Measurements from ENCODE around the gene TEX12. TPM values are rescaled to one million over a fixed set of nuclear protein-coding genes. Genes with fewer than 3 reads are reported as not detected.

Gene TEX12
- polyA plus RNA-seq, 1 donor from 2014 or later = 0.51 TPM

GRCh38 chr11:112165049-112165448, 2.1 kb upstream of the TEX12 start:
- Histone ChIP-seq H3K9me2 (ENCODE audit: insufficient read depth, low read length) (no peaks in the 10 kb centered on the region), H3K79me2 (replicated peaks; ENCODE audit: insufficient read depth, low read length) (no peaks in the 10 kb centered on the region), H3K36me3 (ENCODE audit: insufficient read depth, low read length) (no peaks in the 10 kb centered on the region), H3K9me3 (ENCODE audit: low read length) (no peaks in the 10 kb centered on the region), H4K20me1 (ENCODE audit: insufficient read depth) (no peaks in the 10 kb centered on the region), H3K27ac (ENCODE audit: low read length) (no peak overlapping the region), H3K4me2 (ENCODE audit: low read length) (no peak overlapping the region), H2AFZ (ENCODE audit: low read depth, low read length) (no peak overlapping the region), H3K27me3 (ENCODE audit: insufficient read depth, low read depth, low read length) (no peaks in the 10 kb centered on the region), H3F3A (ENCODE audit: insufficient read depth, low read length, poor library complexity, severe bottlenecking) (no peaks in the 10 kb centered on the region), H3K4me3 (ENCODE audit: low read length) (no peak overlapping the region), H3K9ac (ENCODE audit: low read length) (no peak overlapping the region)
- no peak for TF ChIP-seq REST (IDR thresholded peaks at IDR 0.05; ENCODE audit: borderline replicate concordance)
- TF ChIP-seq SMC3 (conservative IDR thresholded peaks at IDR 0.05; ENCODE audit: poor library complexity) = no peak
- no peak for TF ChIP-seq CTCF (IDR thresholded peaks at IDR 0.05; ENCODE audit: poor library complexity, severe bottlenecking)
- TF ChIP-seq POLR2AphosphoS5 (IDR thresholded peaks at IDR 0.05) = no peak
- no peak for TF ChIP-seq RAD21 (conservative IDR thresholded peaks at IDR 0.05)
- TF ChIP-seq EP300 (conservative IDR thresholded peaks at IDR 0.05; ENCODE audit: poor library complexity, severe bottlenecking) = no peak
- no peak for TF ChIP-seq TAF1 (IDR thresholded peaks at IDR 0.05; ENCODE audit: low read depth)
- TF ChIP-seq EZH2 (IDR thresholded peaks at IDR 0.05; ENCODE audit: borderline replicate concordance, insufficient read depth, low read length, poor library complexity, severe bottlenecking) = no peak
- TF ChIP-seq MXI1 (conservative IDR thresholded peaks at IDR 0.05; ENCODE audit: poor library complexity, severe bottlenecking) = no peak

GRCh38 chr11:112166562-112166961, 610 bp upstream of the TEX12 start:
- Histone ChIP-seq H2AFZ (ENCODE audit: low read depth, low read length) (no peak overlapping the region), H3K27me3 (ENCODE audit: insufficient read depth, low read depth, low read length) (no peaks in the 10 kb centered on the region), H3K27ac (ENCODE audit: low read length) (no peak overlapping the region), H3K4me3 (ENCODE audit: low read length) (no peak overlapping the region), H3K9me3 (ENCODE audit: low read length) (no peaks in the 10 kb centered on the region), H3F3A (ENCODE audit: insufficient read depth, low read length, poor library complexity, severe bottlenecking) (no peaks in the 10 kb centered on the region), H3K4me2 (ENCODE audit: low read length) (no peak overlapping the region), H3K36me3 (ENCODE audit: insufficient read depth, low read length) (no peaks in the 10 kb centered on the region), H4K20me1 (ENCODE audit: insufficient read depth) (no peaks in the 10 kb centered on the region), H3K9ac (ENCODE audit: low read length) (no peak overlapping the region), H3K9me2 (ENCODE audit: insufficient read depth, low read length) (no peaks in the 10 kb centered on the region), H3K79me2 (replicated peaks; ENCODE audit: insufficient read depth, low read length) (no peaks in the 10 kb centered on the region)
- TF ChIP-seq SMC3 (conservative IDR thresholded peaks at IDR 0.05; ENCODE audit: poor library complexity) (no peak), TAF1 (IDR thresholded peaks at IDR 0.05; ENCODE audit: low read depth) (no peak), EP300 (conservative IDR thresholded peaks at IDR 0.05; ENCODE audit: poor library complexity, severe bottlenecking) (no peak), MXI1 (conservative IDR thresholded peaks at IDR 0.05; ENCODE audit: poor library complexity, severe bottlenecking) (no peak), RAD21 (conservative IDR thresholded peaks at IDR 0.05) (no peak), CTCF (IDR thresholded peaks at IDR 0.05; ENCODE audit: poor library complexity, severe bottlenecking) (no peak), REST (IDR thresholded peaks at IDR 0.05; ENCODE audit: borderline replicate concordance) (no peak), EZH2 (IDR thresholded peaks at IDR 0.05; ENCODE audit: borderline replicate concordance, insufficient read depth, low read length, poor library complexity, severe bottlenecking) (no peak)
